Epithelial cell of proximal tubule (primary cell): ENCODE measurements around the gene CEMIP. TPM values are rescaled to one million over a fixed set of nuclear protein-coding genes. Genes with fewer than 3 reads are reported as not detected.
"Not testable (repeated sequence)": the region's sequence is repeated elsewhere in the genome, so short reads cannot be mapped to it uniquely, and the experiment has no call there.

Source experiments
- DNase-seq: peaks from one replicate; pipeline ENCODE4 v3.0.0-alpha.2; 2011; ENCODE audit warnings: low read depth
- H3K4me3 ChIP-seq: 2 replicates; pipeline ENCODE4 v1.5.1; 2011; ENCODE audit warnings: low read depth, mild to moderate bottlenecking, low read length
- CTCF ChIP-seq: conservative IDR thresholded peaks from 2 replicates; pipeline ENCODE4 v1.5.1; 2012; ENCODE audit warnings: low read depth, mild to moderate bottlenecking, low read length
- total RNA-seq: library from RNA; depleted of rRNA; stranded (reverse); fragments of >200 nt; gene quantifications from 2 replicates; pipeline ENCODE4 v1.2.3, GENCODE V29; 2015

CEMIP gene
- total RNA-seq, 1 donor from 2014 or later = 0.06 TPM

DNA sequence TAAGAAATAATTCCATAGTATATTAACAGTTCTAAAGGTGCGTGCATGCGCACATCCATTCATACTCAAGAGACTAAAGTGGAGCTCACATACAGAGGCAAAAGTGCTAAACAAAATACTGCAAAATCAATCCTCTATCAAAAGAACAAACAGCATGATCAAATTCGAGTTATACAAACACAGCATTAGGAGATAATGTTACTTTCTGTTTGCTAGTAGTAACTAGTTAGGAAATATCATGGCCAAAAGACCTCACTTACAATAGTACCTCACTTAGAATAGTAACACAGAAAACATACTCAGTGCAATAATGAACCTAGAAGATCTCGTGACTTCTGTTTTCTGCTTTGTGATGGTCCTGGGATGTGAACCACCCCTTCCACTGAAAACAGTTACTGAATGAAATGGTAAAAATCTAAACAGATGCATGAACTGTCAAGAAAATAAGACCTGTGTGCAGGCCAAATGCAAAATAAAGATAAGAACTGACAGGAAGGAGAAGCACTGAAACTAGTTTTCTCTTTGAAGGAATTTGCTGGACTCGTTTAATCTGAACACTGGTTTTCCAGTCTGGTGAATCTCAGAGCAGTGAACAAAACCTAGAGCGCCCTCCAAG, 20.9 kb upstream of the CEMIP start:
- H3K4me3 ChIP-seq = no peak overlapping the region
- DNase-seq = no peak
- TF ChIP-seq CTCF = peak; percentile 19

DNA sequence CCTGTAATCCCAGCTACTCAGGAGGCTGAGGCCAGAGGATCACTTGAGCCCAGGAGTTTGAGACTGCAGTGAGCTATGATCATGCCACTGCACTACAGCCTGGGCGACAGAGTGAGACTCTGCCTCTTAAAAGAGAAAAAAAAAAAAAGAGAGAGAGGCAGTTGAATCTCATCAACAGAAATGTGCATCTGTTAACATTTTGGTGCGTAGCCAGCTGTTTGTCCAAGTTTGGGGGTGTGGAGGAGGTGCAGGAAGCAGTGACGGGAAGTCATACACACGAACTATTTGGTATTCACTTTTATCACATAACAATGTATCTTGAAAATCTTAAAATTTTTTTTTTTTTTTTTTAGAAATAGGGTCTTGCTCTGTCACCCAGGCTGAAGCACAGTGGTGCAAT, 18.2 kb upstream of the CEMIP start:
- DNase-seq = no peak
- TF ChIP-seq CTCF = no peak
- H3K4me3 ChIP-seq = no peak overlapping the region

GRCh38 chr15:80761754-80762153, 17.4 kb upstream of the CEMIP start:
- H3K4me3 ChIP-seq = no peak overlapping the region
- DNase-seq = no peak
- no peak for TF ChIP-seq CTCF

- not testable (repeated sequence) for DNase-seq, H3K4me3 ChIP-seq
Measured at GRCh38 chr15:80763235-80763634, 15.9 kb upstream of the CEMIP start.

DNA sequence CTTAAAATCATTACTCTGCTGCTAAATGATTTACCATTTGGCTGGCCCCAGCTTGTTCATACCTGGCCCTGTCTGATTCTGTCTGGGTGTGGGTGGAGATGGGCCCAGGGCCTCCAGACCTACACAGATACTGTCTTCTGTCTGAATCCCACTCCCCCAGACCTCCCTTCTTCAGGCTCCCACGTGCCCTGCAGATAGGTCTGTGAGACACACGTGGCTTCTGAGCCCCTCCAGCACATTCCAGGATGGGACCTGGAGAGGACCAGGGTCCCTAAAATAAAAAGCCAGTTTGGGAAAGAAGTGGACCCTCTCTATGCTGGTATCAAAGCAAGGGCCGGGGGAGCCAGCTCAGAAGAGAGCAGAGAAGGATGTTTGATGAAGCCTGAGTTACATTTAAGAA, 14.6 kb upstream of the CEMIP start:
- H3K4me3 ChIP-seq = no peak overlapping the region
- TF ChIP-seq CTCF = no peak
- DNase-seq = no peak

GRCh38 chr15:80766275-80766674, 12.9 kb upstream of the CEMIP start:
- DNase-seq = no peak
- no peak for TF ChIP-seq CTCF
- H3K4me3 ChIP-seq = no peak overlapping the region

DNA sequence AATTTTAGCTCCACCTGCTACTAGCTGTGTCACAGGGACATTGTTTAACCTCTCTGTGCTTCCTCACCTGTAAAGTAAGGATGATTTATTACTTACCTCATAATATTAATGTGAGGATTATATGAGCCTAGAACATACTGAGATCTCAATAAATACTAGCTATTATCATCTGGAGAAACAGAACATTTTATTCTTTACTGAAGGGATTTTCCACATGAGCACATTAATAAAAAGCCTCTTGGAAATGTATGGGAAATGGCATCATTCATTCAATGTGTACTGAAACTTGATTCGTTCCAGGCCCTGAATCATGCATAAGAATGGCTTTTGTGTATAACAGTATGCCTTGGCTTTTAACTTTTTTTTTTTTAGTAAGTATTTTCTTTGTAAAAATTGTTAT, 11.0 kb upstream of the CEMIP start:
- TF ChIP-seq CTCF = no peak

More for the DNA sequence above, 11.0 kb upstream of the CEMIP start:
- no peak overlapping the region for H3K4me3 ChIP-seq
- DNase-seq = no peak
